ENCODE measurements around the gene NDUFAF4. TPM values are rescaled to one million over a fixed set of nuclear protein-coding genes. Genes with fewer than 3 reads are reported as not detected.
"Not testable (repeated sequence)": the region's sequence is repeated elsewhere in the genome, so short reads cannot be mapped to it uniquely, and the experiment has no call there.

The NDUFAF4 gene
- total and polyA plus RNA-seq, 7 donors: 15.1 to 38.1 (median 29.9) TPM

- intact Hi-C loops (cut with DNase I): no loop called here
- WGBS, 2 donors: 90 to 91% methylated on average over 5 of the region's 5 CpGs
- Histone ChIP-seq H3K36me3 (peaks cover 0 to 36% (median 15%) of the 10 kb centered on the region in 4 donors), H3K27me3 (no peaks in the 10 kb centered on the region), H3K27ac (no peak overlapping the region), H3K9me3 (no peaks in the 10 kb centered on the region), H3K4me3 (no peak overlapping the region), H3K4me1 (no peaks in the 10 kb centered on the region)
- DNase-seq: no peak
- TF ChIP-seq EP300 (IDR thresholded peaks at IDR 0.05): no peak
- no peak for TF ChIP-seq POLR2A (IDR thresholded peaks at IDR 0.05)
- TF ChIP-seq POLR2AphosphoS5 (IDR thresholded peaks at IDR 0.05): no peak
Observed at GRCh38 chr6:96888745-96889144, 8.9 kb downstream of the NDUFAF4 start.

DNA sequence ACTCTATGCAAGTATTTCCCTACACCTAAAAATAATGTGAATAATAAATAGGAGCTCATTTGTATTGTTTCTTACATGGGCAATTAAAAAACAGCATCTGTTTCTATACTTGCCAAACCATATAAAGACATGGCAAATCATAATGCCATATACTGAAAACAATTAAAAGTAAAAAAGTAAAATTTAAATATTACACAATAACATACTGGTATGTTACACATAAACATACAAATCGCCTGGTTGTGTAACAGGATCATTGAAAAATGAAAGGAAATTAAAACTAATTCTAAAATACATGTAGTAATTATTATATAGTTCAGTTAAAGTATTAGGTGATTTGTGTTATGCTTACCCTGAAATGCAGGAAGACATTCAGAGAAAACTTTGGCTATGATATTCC lies 11.2 kb downstream of the NDUFAF4 start:
- H3K4me3 ChIP-seq: no peak overlapping the region
- H3K36me3 ChIP-seq: peaks cover 0 to 17% (median 6%) of the 10 kb centered on the region in 4 donors
- 83% methylated on average over 1 of the region's 1 CpG for WGBS, 2 donors
- H3K27ac ChIP-seq: no peak overlapping the region
- no peaks in the 10 kb centered on the region for H3K27me3 ChIP-seq
- no peaks in the 10 kb centered on the region for H3K9me3 ChIP-seq
- DNase-seq: no peak
- H3K4me1 ChIP-seq: no peaks in the 10 kb centered on the region
- intact Hi-C loops (cut with DNase I): no loop called here
- TF ChIP-seq, protein P1, sequence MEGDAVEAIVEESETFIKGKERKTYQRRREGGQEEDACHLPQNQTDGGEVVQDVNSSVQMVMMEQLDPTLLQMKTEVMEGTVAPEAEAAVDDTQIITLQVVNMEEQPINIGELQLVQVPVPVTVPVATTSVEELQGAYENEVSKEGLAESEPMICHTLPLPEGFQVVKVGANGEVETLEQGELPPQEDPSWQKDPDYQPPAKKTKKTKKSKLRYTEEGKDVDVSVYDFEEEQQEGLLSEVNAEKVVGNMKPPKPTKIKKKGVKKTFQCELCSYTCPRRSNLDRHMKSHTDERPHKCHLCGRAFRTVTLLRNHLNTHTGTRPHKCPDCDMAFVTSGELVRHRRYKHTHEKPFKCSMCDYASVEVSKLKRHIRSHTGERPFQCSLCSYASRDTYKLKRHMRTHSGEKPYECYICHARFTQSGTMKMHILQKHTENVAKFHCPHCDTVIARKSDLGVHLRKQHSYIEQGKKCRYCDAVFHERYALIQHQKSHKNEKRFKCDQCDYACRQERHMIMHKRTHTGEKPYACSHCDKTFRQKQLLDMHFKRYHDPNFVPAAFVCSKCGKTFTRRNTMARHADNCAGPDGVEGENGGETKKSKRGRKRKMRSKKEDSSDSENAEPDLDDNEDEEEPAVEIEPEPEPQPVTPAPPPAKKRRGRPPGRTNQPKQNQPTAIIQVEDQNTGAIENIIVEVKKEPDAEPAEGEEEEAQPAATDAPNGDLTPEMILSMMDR (IDR thresholded peaks at IDR 0.05): no peak
- TF ChIP-seq EP300 (IDR thresholded peaks at IDR 0.05): no peak
- TF ChIP-seq POLR2A (IDR thresholded peaks at IDR 0.05): no peak
- no peak for TF ChIP-seq POLR2AphosphoS5 (IDR thresholded peaks at IDR 0.05)

DNA sequence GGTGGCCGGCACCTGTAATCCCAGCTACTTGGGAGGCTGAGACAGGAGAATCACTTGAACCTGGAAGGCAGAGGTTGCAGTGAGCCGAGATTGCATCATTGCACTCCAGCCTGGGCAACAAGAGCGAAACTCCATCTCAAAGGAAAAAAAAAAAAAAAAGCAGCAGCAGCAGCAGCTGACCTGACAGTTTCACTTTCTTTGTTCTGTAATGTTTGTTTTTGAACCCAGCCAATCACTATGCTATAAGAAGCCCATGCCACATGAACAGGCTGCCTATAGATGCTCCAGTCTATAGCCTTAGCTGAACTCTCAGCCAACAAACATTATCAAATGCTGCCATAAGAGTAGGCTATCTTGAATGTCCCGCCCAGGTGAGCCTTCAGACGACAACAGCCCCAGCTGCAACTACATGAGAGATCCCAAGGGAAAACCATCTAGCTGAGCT lies 12.5 kb downstream of the NDUFAF4 start:
- H3K36me3 ChIP-seq; DNase-seq; H3K4me3 ChIP-seq; intact Hi-C loops (cut with DNase I); H3K27ac ChIP-seq; H3K27me3 ChIP-seq; H3K4me1 ChIP-seq; H3K9me3 ChIP-seq: not testable (repeated sequence)
- WGBS, 2 donors: 35 to 56% methylated on average over 5 of the region's 5 CpGs

DNA sequence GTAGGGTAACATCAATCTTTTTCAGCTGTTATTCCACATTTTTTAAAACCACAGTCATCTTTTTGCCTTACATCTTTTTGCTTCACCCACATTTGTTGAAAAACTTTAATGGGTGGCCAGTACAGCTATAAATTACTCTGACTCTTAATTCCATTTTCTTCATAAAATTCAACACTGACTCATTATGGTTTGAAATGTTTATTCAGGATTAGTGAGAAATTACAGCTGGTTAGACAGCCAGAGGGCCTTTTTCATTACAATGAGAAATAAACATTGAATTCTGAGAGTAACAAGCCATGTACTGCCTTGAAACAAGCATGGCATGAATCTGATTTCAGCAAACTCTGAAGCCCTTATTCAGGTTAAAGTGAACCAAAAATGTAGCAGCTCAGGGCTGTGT lies 19.5 kb downstream of the NDUFAF4 start:
- H3K27ac ChIP-seq: no peak overlapping the region
- intact Hi-C loops (cut with DNase I): no loop called here
- TF ChIP-seq, protein P1 (IDR thresholded peaks at IDR 0.05): no peak
- peak in 1 of 4 donors; percentile 43 for TF ChIP-seq POLR2AphosphoS5 (IDR thresholded peaks at IDR 0.05)
- H3K36me3 ChIP-seq: no peaks in the 10 kb centered on the region
- H3K4me3 ChIP-seq: no peak overlapping the region
- DNase-seq: no peak
- no peaks in the 10 kb centered on the region for H3K27me3 ChIP-seq
- H3K4me1 ChIP-seq: no peaks in the 10 kb centered on the region
- H3K9me3 ChIP-seq: no peaks in the 10 kb centered on the region

- Histone ChIP-seq H3K4me1 (no peaks in the 10 kb centered on the region), H3K27me3 (no peaks in the 10 kb centered on the region), H3K9me3 (no peaks in the 10 kb centered on the region), H3K4me3 (no peak overlapping the region), H3K36me3 (no peaks in the 10 kb centered on the region), H3K27ac (no peak overlapping the region)
- TF ChIP-seq POLR2AphosphoS5 (IDR thresholded peaks at IDR 0.05) (no peak), EP300 (IDR thresholded peaks at IDR 0.05) (no peak), POLR2A (IDR thresholded peaks at IDR 0.05) (no peak)
- TF ChIP-seq, protein P1 (IDR thresholded peaks at IDR 0.05): no peak
- intact Hi-C loops (cut with DNase I): no loop called here
- DNase-seq: no peak
- WGBS, 2 donors: 83 to 88% methylated on average over 9 of the region's 9 CpGs
Observed at GRCh38 chr6:96876886-96877545, 20.7 kb downstream of the NDUFAF4 start.

DNA sequence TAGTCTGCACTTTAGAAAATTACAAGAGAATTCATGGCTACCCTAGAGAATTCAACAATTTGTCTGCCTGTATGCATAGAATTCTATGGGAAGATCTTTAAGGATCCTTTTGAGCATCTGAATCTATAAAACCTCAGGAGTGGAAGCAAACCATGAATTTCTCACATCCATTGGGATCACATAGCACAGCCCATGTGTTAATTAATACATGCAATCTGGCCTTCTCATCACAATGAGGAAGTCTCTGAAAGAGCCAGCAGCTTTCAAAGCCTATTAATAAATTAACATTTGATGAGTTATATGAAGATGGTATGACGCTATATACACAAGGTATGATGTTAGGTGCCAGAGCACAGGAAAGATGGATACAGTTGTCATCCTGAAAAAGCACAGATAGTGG lies 24.7 kb downstream of the NDUFAF4 start:
- H3K9me3 ChIP-seq: no peaks in the 10 kb centered on the region
- H3K27ac ChIP-seq: no peak overlapping the region
- no peak overlapping the region for H3K4me3 ChIP-seq
- H3K27me3 ChIP-seq: no peaks in the 10 kb centered on the region
- no peaks in the 10 kb centered on the region for H3K36me3 ChIP-seq
- TF ChIP-seq, protein P1 (IDR thresholded peaks at IDR 0.05): no peak
- no peak for TF ChIP-seq POLR2A (IDR thresholded peaks at IDR 0.05)
- DNase-seq: no peak
- 87 to 98% methylated on average over 1 of the region's 1 CpG for WGBS, 2 donors
- intact Hi-C loops (cut with DNase I): no loop called here
- no peaks in the 10 kb centered on the region for H3K4me1 ChIP-seq

Measured in sigmoid colon (tissue), 7 donors.